Stimulated activated naive CD8-positive, alpha-beta T cell treated with anti-CD3 and anti-CD28 coated beads, Interleukin-15, amount 100 ng/mL, for 72 hours (primary cell): ENCODE data around the gene STX3.
"Not testable (repeated sequence)": the region's sequence is repeated elsewhere in the genome, so short reads cannot be mapped to it uniquely, and the experiment has no call there.

Source experiments
- ATAC-seq: fragments of 150-1000 bp; cut with Tn5 transposase; 2 replicates; pipeline ENCODE4 v1.10.0; 2021; ENCODE audit warnings: mild to moderate bottlenecking, moderate library complexity
- DNase-seq, 2 donors: peaks; one replicate each; pipeline ENCODE4 v3.0.0; 2021 to 2022
- H3K27ac Mint-ChIP-seq, 2 donors: one replicate each; pipeline ENCODE4 v1.8.0; 2022; ENCODE audit warnings: mild to moderate bottlenecking in 2 of 2, mixed read lengths in 2 of 2, moderate library complexity in 2 of 2
- H3K27me3 Mint-ChIP-seq: one replicate; pipeline ENCODE4 v1.8.0; 2022; ENCODE audit warnings: mixed read lengths
- H3K4me1 Mint-ChIP-seq: one replicate; pipeline ENCODE4 v1.8.0; 2022; ENCODE audit warnings: mild to moderate bottlenecking, mixed read lengths
- H3K4me3 Mint-ChIP-seq, 2 donors: one replicate each; pipeline ENCODE4 v1.8.0; 2022; ENCODE audit warnings: mild to moderate bottlenecking in 2 of 2, mixed read lengths in 2 of 2, moderate library complexity in 1 of 2
- H3K9me3 Mint-ChIP-seq, 2 donors: one replicate each; pipeline ENCODE4 v1.8.0; 2022; ENCODE audit warnings: mixed read lengths in 2 of 2

Gene STX3

GRCh38 chr11:59770869-59771268 is 15.7 kb downstream of the STX3 start:
- ATAC-seq (no peak), DNase-seq (no peak)
- Mint-ChIP-seq H3K27me3 (no peaks in the 10 kb centered on the region), H3K4me3 (no peak overlapping the region), H3K27ac (no peak overlapping the region), H3K9me3 (no peaks in the 10 kb centered on the region), H3K4me1 (peaks cover 29% of the 10 kb centered on the region)

DNA sequence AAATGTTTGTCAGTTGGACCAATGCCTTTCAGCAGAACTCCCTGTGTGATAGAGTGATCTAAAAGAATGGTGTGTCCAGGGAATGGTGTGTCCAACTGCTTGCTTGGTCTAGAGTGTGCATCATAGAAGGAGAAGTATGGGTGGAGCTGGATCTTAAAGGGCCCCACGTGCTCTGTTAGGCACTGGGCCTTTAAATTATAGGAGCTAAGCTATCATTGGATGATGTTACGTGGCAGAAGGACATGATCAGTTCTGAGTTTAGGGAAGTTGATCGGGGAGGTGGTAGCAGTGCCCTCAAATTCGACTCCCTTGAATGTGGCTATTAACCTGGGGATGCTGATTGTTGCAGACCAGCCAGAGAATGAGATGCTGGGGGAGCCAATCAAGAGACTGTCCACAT is 16.4 kb downstream of the STX3 start:
- H3K27ac Mint-ChIP-seq = peak overlapping the region; percentile 30 to 44
- no peaks in the 10 kb centered on the region for H3K27me3 Mint-ChIP-seq
- H3K4me1 Mint-ChIP-seq = peaks cover 32% of the 10 kb centered on the region
- H3K4me3 Mint-ChIP-seq = peak overlapping the region in 1 of 2 donors; percentile 33
- DNase-seq (no peak), ATAC-seq (no peak)
- no peaks in the 10 kb centered on the region for H3K9me3 Mint-ChIP-seq

- Mint-ChIP-seq H3K27ac (no peak overlapping the region), H3K9me3 (no peaks in the 10 kb centered on the region), H3K4me1 (peaks cover 43% of the 10 kb centered on the region), H3K4me3 (no peak overlapping the region), H3K27me3 (no peaks in the 10 kb centered on the region)
- ATAC-seq (no peak), DNase-seq (no peak)
Measured at GRCh38 chr11:59773083-59773440, 17.9 kb downstream of the STX3 start.

GRCh38 chr11:59776210-59777066 is 21.3 kb downstream of the STX3 start:
- DNase-seq = peak in 1 of 2 donors; percentile 12

DNA sequence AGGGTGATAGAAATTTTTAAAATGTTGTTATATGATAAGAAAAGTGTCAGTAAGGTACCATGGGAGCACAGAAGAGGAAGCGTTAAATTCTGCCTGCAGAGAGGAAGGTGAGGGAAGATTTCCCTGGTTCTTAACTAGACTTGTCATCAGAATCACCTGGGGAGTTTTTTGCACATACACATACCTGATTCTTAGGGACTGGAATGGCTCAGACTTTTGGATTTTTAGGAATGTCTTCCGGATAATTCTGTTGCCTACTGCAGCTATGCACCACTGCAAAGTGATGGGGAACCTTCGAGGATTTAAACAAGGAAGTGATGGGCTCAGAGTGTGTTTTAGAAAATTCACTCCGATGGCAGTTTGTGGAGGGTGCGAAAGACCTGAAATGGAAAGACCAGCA is 21.9 kb downstream of the STX3 start:
- Mint-ChIP-seq H3K4me1 (peaks cover 34% of the 10 kb centered on the region), H3K9me3 (peaks cover 0 to 8% of the 10 kb centered on the region in 2 donors), H3K27me3 (no peaks in the 10 kb centered on the region), H3K27ac (no peak overlapping the region), H3K4me3 (no peak overlapping the region)
- ATAC-seq = no peak
- no peak for DNase-seq

More at GRCh38 chr11:59776210-59777066, 21.3 kb downstream of the STX3 start:
- Mint-ChIP-seq H3K27ac (no peak overlapping the region), H3K4me1 (peaks cover 40% of the 10 kb centered on the region), H3K4me3 (no peak overlapping the region), H3K27me3 (no peaks in the 10 kb centered on the region), H3K9me3 (peaks cover 0 to 2% of the 10 kb centered on the region in 2 donors)
- ATAC-seq = peak; percentile 86

DNA sequence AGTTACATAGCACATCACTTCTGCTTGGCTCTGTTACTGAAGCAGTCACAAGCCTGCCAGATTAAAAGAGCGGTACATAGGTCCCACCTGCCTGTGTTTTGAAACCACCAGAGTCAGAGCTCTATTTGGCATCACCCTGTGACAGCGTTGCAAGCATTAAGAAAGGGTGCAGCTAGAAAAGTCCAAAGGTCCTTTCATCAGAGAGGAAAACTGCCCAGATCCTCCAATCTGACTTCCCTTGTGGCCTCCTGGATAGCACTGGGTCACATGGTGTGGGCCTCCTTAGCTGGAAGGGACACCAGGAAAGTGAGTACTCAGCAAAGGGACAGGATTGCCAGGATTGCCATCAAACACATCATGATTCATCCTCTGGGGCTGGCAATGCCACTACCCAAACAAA is 22.9 kb downstream of the STX3 start:
- Mint-ChIP-seq H3K4me1 (peaks cover 26% of the 10 kb centered on the region), H3K27me3 (no peaks in the 10 kb centered on the region), H3K4me3 (no peak overlapping the region), H3K9me3 (peaks cover 0 to 8% of the 10 kb centered on the region in 2 donors), H3K27ac (no peak overlapping the region)
- no peak for ATAC-seq
- no peak for DNase-seq

DNA sequence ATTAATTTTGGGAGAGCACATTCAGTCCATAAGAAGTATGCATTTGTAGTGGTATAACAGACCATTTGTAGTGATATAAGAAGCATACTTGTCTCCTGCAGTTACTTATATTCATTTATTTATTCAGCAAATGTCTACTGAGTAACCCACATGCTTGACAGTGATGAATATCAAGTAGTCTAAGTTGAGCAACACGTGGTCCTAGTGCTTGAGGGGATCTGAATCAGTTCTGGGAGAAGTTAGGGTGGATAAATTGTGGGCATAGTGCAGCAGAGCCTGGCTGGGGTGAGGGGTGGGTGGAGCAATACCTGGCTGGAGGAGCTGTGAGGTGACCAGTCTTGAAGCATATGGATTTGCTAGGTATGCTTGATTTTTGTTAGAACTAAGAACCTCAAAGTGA is 24.3 kb downstream of the STX3 start:
- peaks cover 40% of the 10 kb centered on the region for H3K4me1 Mint-ChIP-seq
- H3K27me3 Mint-ChIP-seq = no peaks in the 10 kb centered on the region
- DNase-seq (no peak), ATAC-seq (no peak)
- H3K9me3 Mint-ChIP-seq = peaks cover 0 to 8% of the 10 kb centered on the region in 2 donors
- peak overlapping the region in 1 of 2 donors; percentile 18 for H3K27ac Mint-ChIP-seq
- no peak overlapping the region for H3K4me3 Mint-ChIP-seq

- Mint-ChIP-seq H3K27ac (no peak overlapping the region), H3K4me3 (no peak overlapping the region), H3K9me3 (peaks cover 0 to 8% of the 10 kb centered on the region in 2 donors), H3K4me1 (peaks cover 24% of the 10 kb centered on the region), H3K27me3 (no peaks in the 10 kb centered on the region)
- no peak for ATAC-seq
- DNase-seq = no peak
Measured at GRCh38 chr11:59782080-59782479, 26.9 kb downstream of the STX3 start.

DNA sequence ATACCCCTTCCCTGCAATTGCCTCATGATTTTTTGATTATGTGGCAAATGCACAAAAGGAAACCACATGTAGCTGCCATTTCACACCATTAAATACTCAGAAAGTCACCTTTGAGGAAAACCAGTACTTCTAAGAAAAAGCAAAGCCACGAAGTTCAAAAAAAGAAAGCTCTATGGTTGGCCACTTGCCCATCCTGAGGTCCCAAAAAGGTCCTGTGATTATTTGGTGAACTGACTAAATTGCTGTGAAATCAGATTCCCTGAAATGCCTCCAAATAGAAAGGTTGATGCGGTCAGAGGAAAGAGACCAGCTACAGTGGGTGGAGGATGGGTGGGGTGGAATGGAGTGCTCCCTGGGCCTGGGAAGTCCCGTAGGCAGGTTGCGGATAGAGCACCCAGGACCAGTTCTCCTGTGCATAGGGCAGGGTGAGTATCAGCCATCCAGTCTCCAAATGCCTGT is 28.5 kb downstream of the STX3 start:
- peak overlapping the region in 1 of 2 donors; percentile 63 for H3K27ac Mint-ChIP-seq
- ATAC-seq (peak; percentile 72), DNase-seq (peak in 1 of 2 donors; percentile 13)
- peaks cover 0 to 8% of the 10 kb centered on the region in 2 donors for H3K9me3 Mint-ChIP-seq
- peaks cover 18% of the 10 kb centered on the region for H3K4me1 Mint-ChIP-seq
- no peaks in the 10 kb centered on the region for H3K27me3 Mint-ChIP-seq
- no peak overlapping the region for H3K4me3 Mint-ChIP-seq

DNA sequence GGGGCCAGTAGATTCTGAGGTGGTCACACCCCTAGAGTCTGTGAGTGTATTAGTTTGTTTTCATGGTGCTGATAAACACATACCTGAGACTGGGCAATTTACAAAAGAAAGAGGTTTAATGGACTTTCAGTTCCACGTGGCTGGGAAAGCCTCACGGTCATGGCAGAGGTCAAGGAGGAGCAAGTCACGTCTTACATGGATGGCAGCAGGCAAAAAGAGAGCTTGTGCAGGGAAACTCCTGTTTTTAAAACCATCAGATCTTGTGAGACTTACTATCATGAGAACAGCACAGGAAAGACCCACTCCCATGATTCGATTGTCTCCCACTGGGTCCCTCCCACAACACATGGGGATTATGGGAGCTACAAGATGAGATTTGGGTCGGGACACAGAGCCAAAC is 29.3 kb downstream of the STX3 start:
- H3K4me3 Mint-ChIP-seq, DNase-seq, ATAC-seq, H3K27me3 Mint-ChIP-seq, H3K9me3 Mint-ChIP-seq: not testable (repeated sequence)
- peaks cover 18% of the 10 kb centered on the region for H3K4me1 Mint-ChIP-seq
- peak overlapping the region in 1 of 2 donors; percentile 31 for H3K27ac Mint-ChIP-seq

- no peak overlapping the region for H3K27ac Mint-ChIP-seq
- H3K4me1 Mint-ChIP-seq = peaks cover 18% of the 10 kb centered on the region
- peaks cover 0 to 8% of the 10 kb centered on the region in 2 donors for H3K9me3 Mint-ChIP-seq
- no peak overlapping the region for H3K4me3 Mint-ChIP-seq
- ATAC-seq (no peak), DNase-seq (no peak)
- no peaks in the 10 kb centered on the region for H3K27me3 Mint-ChIP-seq
Measured at GRCh38 chr11:59785818-59786217, 30.6 kb downstream of the STX3 start.

DNA sequence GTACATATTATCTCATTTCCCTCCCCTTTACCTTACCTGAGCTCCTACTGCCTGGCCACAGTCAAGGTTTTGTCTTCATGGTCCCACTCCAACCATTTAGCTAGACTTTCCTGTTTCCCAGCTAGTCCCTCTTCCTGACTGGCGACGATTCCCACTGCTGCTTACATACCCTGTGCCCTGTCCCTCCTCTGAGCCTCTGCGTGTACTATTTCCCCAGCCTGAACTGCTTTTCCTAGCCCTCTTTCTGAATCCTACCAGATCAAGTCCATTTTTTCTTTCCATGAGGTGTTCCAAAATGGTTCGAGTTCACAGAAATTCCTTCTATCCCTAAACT is 32.0 kb downstream of the STX3 start:
- H3K27me3 Mint-ChIP-seq = no peaks in the 10 kb centered on the region
- no peak for DNase-seq
- H3K27ac Mint-ChIP-seq = no peak overlapping the region
- no peaks in the 10 kb centered on the region for H3K9me3 Mint-ChIP-seq
- no peak for ATAC-seq
- H3K4me3 Mint-ChIP-seq = no peak overlapping the region
- peaks cover 18% of the 10 kb centered on the region for H3K4me1 Mint-ChIP-seq

GRCh38 chr11:59787816-59788215 is 32.6 kb downstream of the STX3 start:
- ATAC-seq = no peak
- Mint-ChIP-seq H3K27me3 (no peaks in the 10 kb centered on the region), H3K4me1 (peaks cover 18% of the 10 kb centered on the region), H3K4me3 (no peak overlapping the region), H3K27ac (no peak overlapping the region), H3K9me3 (no peaks in the 10 kb centered on the region)
- no peak for DNase-seq

DNA sequence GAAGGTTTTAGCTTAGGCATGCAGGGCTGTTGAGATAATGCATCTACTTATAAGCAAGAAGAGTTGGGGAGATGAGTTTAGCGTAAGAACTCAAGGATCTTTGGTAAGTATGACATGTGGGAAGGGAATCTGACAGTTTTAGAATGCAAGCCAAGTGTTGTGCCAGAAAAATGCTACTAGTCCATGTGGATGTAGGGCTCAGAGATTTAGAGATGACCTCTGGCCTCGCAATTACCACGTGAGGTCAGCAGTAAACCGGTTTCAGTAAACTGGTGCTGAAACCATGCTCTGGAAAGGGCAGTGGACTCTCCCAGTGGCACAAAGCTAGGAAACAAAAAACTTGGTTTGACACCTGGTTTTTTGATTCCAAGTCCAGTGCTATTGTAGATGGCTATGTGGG is 36.5 kb downstream of the STX3 start:
- H3K9me3 Mint-ChIP-seq = no peaks in the 10 kb centered on the region
- no peak for DNase-seq
- H3K4me1 Mint-ChIP-seq = no peaks in the 10 kb centered on the region
- H3K27ac Mint-ChIP-seq = peak overlapping the region in 1 of 2 donors; percentile 29
- H3K27me3 Mint-ChIP-seq = no peaks in the 10 kb centered on the region
- no peak for ATAC-seq
- H3K4me3 Mint-ChIP-seq = no peak overlapping the region

DNA sequence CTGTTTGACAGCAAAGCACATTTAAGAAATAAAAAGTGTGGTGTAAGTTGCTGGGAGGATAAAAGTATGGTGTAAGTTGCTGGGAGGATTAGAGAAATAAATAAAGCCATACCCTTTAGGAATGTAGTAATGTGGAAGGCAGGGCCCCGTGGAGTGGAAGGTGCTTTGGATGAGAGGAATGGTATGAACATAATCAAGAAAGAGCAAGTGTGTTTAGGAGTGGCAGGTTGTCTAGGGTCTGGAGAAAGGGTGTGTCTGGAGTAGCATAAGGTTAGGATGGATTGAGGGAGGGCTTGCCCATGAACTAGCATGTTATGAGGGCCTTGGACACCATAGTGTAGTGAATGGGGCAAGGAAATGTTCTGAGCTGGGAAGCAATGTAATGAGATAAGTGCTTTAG is 37.3 kb downstream of the STX3 start:
- ATAC-seq = no peak
- H3K9me3 Mint-ChIP-seq = no peaks in the 10 kb centered on the region
- no peaks in the 10 kb centered on the region for H3K4me1 Mint-ChIP-seq
- DNase-seq = no peak
- no peak overlapping the region for H3K4me3 Mint-ChIP-seq
- no peaks in the 10 kb centered on the region for H3K27me3 Mint-ChIP-seq
- H3K27ac Mint-ChIP-seq = no peak overlapping the region

- no peak for ATAC-seq
- H3K27ac Mint-ChIP-seq = no peak overlapping the region
- no peaks in the 10 kb centered on the region for H3K27me3 Mint-ChIP-seq
Measured at GRCh38 chr11:59794417-59794816, 39.2 kb downstream of the STX3 start.

More at GRCh38 chr11:59794417-59794816, 39.2 kb downstream of the STX3 start:
- H3K4me1 Mint-ChIP-seq = no peaks in the 10 kb centered on the region
- DNase-seq = no peak
- no peaks in the 10 kb centered on the region for H3K9me3 Mint-ChIP-seq
- no peak overlapping the region for H3K4me3 Mint-ChIP-seq
